Endodermal cell (in vitro differentiated cells): ENCODE measurements around the gene STX10. TPM values are rescaled to one million over a fixed set of nuclear protein-coding genes. Genes with fewer than 3 reads are reported as not detected.

Experiments
- DNase-seq: peaks from one replicate; pipeline ENCODE4 v3.0.0-alpha.2; 2017
- H3K27ac ChIP-seq: 2 replicates; pipeline ENCODE4 v1.5.1; 2013; ENCODE audit warnings: mild to moderate bottlenecking, low read depth, low read length, moderate library complexity
- H3K27me3 ChIP-seq: 2 replicates; pipeline ENCODE4 v1.6.1; 2013; ENCODE audit warnings: mild to moderate bottlenecking, low read length, moderate library complexity; ENCODE audit not compliant: insufficient read depth, control insufficient read depth, poor library complexity, severe bottlenecking
- H3K36me3 ChIP-seq: 2 replicates; pipeline ENCODE4 v1.7.0; 2013; ENCODE audit warnings: mild to moderate bottlenecking, low read length, moderate library complexity; ENCODE audit not compliant: control insufficient read depth, insufficient read depth
- H3K4me1 ChIP-seq: one replicate; pipeline ENCODE4 v1.7.0; 2013; ENCODE audit warnings: low read length; ENCODE audit not compliant: control insufficient read depth, insufficient read depth
- H3K4me3 ChIP-seq: 2 replicates; pipeline ENCODE4 v1.5.1; 2013; ENCODE audit warnings: mild to moderate bottlenecking, low read length, moderate library complexity
- H3K9ac ChIP-seq: 2 replicates; pipeline ENCODE4 v1.6.1; 2013; ENCODE audit warnings: mild to moderate bottlenecking, low read length, moderate library complexity; ENCODE audit not compliant: poor library complexity, severe bottlenecking; ENCODE audit errors: extremely low read depth
- H3K9me3 ChIP-seq: 2 replicates; pipeline ENCODE4 v1.6.1; 2013; ENCODE audit warnings: mild to moderate bottlenecking, low read length, moderate library complexity; ENCODE audit not compliant: control insufficient read depth
- H3K27ac Mint-ChIP-seq: 2 replicates; pipeline ENCODE4 v1.8.0; 2020; ENCODE audit warnings: mixed read lengths
- H3K27me3 Mint-ChIP-seq: 2 replicates; pipeline ENCODE4 v1.8.0; 2021; ENCODE audit warnings: mild to moderate bottlenecking, mixed read lengths; ENCODE audit not compliant: insufficient read depth
- H3K36me3 Mint-ChIP-seq: 2 replicates; pipeline ENCODE4 v1.8.0; 2020; ENCODE audit warnings: low read depth, mixed read lengths
- H3K4me1 Mint-ChIP-seq: 2 replicates; pipeline ENCODE4 v1.8.0; 2020; ENCODE audit warnings: mixed read lengths
- H3K4me3 Mint-ChIP-seq: 2 replicates; pipeline ENCODE4 v1.8.0; 2020; ENCODE audit warnings: mild to moderate bottlenecking, moderate library complexity, mixed read lengths
- H3K9me3 Mint-ChIP-seq: 2 replicates; pipeline ENCODE4 v1.8.0; 2020; ENCODE audit warnings: mild to moderate bottlenecking, mixed read lengths
- CTCF ChIP-seq: fragments of 200-600 bp; sonication (generic); conservative IDR thresholded peaks from 2 replicates; pipeline ENCODE4 v1.5.0; 2021; ENCODE audit warnings: antibody characterized with exemption, mild to moderate bottlenecking
- WGBS, 2 experiments: methylation state at CpG; one replicate each; pipeline versions ENCODE4 v1.1.5 to v1.1.7; 2013; ENCODE audit warnings: missing lambda C conversion rate in 2 of 2, mixed read lengths in 1 of 2; ENCODE audit not compliant: insufficient coverage in 1 of 2, insufficient read length in 1 of 2; 5-methylcytosine and 5-hydroxymethylcytosine counted together
- total RNA-seq, 2 donors: library from RNA; stranded (reverse); fragmentation: NEBNext Ultra II Directional in 1 of 2; extraction: Animal tissue kit (Norgen Biotek cat#: 25700) in 1 of 2; gene quantifications; 2 replicates in 1 of 2; 3 replicates in 1 of 2; pipeline ENCODE4 v1.2.1, GENCODE V29; 2021

Gene STX10
- total RNA-seq, 2 donors from 2014 or later = 30.8 to 34.8 TPM

GRCh38 chr19:13137290-13137794 lies 12.8 kb downstream of the STX10 start:
- no peak overlapping the region for H3K4me3 ChIP-seq
- WGBS, 2 experiments = 95 to 96% methylated on average over 25 to 28 of the region's 28 CpGs
- no peak for TF ChIP-seq CTCF

DNA sequence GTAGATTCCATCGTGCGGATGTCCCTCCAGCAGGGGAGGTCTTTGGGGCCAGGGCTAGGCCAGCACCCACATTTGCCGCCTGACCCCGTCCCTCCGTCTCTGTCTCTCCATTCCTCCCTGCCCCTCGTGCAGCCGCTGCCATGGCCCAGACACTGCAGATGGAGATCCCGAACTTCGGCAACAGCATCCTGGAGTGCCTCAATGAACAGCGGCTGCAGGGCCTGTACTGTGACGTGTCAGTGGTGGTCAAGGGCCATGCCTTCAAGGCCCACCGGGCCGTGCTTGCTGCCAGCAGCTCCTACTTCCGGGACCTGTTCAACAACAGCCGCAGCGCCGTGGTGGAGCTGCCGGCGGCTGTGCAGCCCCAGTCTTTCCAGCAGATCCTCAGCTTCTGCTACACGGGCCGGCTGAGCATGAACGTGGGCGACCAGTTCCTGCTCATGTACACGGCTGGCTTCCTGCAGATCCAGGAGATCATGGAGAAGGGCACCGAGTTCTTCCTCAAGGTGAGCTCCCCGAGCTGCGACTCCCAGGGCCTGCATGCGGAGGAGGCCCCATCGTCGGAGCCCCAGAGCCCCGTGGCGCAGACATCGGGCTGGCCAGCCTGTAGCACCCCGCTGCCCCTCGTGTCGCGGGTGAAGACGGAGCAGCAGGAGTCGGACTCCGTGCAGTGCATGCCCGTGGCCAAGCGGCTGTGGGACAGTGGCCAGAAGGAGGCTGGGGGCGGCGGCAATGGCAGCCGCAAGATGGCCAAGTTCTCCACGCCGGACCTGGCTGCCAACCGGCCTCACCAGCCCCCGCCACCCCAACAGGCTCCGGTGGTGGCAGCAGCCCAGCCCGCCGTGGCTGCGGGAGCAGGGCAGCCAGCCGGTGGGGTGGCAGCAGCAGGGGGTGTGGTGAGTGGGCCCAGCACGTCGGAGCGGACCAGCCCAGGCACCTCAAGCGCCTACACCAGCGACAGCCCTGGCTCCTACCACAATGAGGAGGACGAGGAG lies 14.8 kb downstream of the STX10 start:
- H3K4me3 Mint-ChIP-seq = no peak overlapping the region
- 96 to 97% methylated on average over 53 to 60 of the region's 60 CpGs for WGBS, 2 experiments
- H3K27ac ChIP-seq = no peak overlapping the region
- peaks cover 62% of the 10 kb centered on the region for H3K36me3 ChIP-seq
- peaks cover 49% of the 10 kb centered on the region for H3K36me3 Mint-ChIP-seq
- DNase-seq = no peak
- no peak for TF ChIP-seq CTCF
- H3K27ac Mint-ChIP-seq = no peak overlapping the region
- no peak overlapping the region for H3K9ac ChIP-seq
- no peaks in the 10 kb centered on the region for H3K27me3 ChIP-seq
- no peaks in the 10 kb centered on the region for H3K9me3 Mint-ChIP-seq
- H3K27me3 Mint-ChIP-seq = no peaks in the 10 kb centered on the region
- H3K4me1 Mint-ChIP-seq = peaks cover 6% of the 10 kb centered on the region
- H3K4me3 ChIP-seq = no peak overlapping the region
- H3K9me3 ChIP-seq = no peaks in the 10 kb centered on the region
- H3K4me1 ChIP-seq = no peaks in the 10 kb centered on the region

More at GRCh38 chr19:13137290-13137794, 12.8 kb downstream of the STX10 start:
- no peak for DNase-seq
- Mint-ChIP-seq H3K27ac (no peak overlapping the region), H3K9me3 (no peaks in the 10 kb centered on the region), H3K4me1 (peaks cover 6% of the 10 kb centered on the region), H3K36me3 (peaks cover 46% of the 10 kb centered on the region), H3K27me3 (peaks cover 2% of the 10 kb centered on the region), H3K4me3 (no peak overlapping the region)
- no peaks in the 10 kb centered on the region for H3K9me3 ChIP-seq
- no peaks in the 10 kb centered on the region for H3K27me3 ChIP-seq
- H3K4me1 ChIP-seq = no peaks in the 10 kb centered on the region
- H3K27ac ChIP-seq = no peak overlapping the region
- H3K36me3 ChIP-seq = peaks cover 50% of the 10 kb centered on the region
- H3K9ac ChIP-seq = no peak overlapping the region

GRCh38 chr19:13134626-13135025 lies 15.5 kb downstream of the STX10 start:
- 96 to 100% methylated on average over 3 of the region's 3 CpGs for WGBS, 2 experiments
- Mint-ChIP-seq H3K27me3 (no peaks in the 10 kb centered on the region), H3K36me3 (peaks cover 50% of the 10 kb centered on the region), H3K4me3 (no peak overlapping the region), H3K9me3 (no peaks in the 10 kb centered on the region), H3K27ac (no peak overlapping the region), H3K4me1 (peaks cover 5% of the 10 kb centered on the region)
- Histone ChIP-seq H3K9me3 (no peaks in the 10 kb centered on the region), H3K36me3 (peaks cover 62% of the 10 kb centered on the region), H3K4me1 (no peaks in the 10 kb centered on the region), H3K4me3 (no peak overlapping the region), H3K27ac (no peak overlapping the region), H3K9ac (no peak overlapping the region), H3K27me3 (no peaks in the 10 kb centered on the region)
- DNase-seq = no peak
- TF ChIP-seq CTCF = no peak
